Purkinje cell (primary cell): Measurements from ENCODE around the gene MDH1B. TPM values are rescaled to one million over a fixed set of nuclear protein-coding genes. Genes with fewer than 3 reads are reported as not detected.

Experiments used
- polyA plus RNA-seq: library from polyadenylated mRNA; unstranded; fragments of >200 nt; fragmentation: Nextera tagmentation; gene quantifications from 2 replicates; pipeline ENCODE4 v1.2.1, GENCODE V29; 2014

Gene MDH1B
- 11.8 TPM in 2 replicates for polyA plus RNA-seq

DNA sequence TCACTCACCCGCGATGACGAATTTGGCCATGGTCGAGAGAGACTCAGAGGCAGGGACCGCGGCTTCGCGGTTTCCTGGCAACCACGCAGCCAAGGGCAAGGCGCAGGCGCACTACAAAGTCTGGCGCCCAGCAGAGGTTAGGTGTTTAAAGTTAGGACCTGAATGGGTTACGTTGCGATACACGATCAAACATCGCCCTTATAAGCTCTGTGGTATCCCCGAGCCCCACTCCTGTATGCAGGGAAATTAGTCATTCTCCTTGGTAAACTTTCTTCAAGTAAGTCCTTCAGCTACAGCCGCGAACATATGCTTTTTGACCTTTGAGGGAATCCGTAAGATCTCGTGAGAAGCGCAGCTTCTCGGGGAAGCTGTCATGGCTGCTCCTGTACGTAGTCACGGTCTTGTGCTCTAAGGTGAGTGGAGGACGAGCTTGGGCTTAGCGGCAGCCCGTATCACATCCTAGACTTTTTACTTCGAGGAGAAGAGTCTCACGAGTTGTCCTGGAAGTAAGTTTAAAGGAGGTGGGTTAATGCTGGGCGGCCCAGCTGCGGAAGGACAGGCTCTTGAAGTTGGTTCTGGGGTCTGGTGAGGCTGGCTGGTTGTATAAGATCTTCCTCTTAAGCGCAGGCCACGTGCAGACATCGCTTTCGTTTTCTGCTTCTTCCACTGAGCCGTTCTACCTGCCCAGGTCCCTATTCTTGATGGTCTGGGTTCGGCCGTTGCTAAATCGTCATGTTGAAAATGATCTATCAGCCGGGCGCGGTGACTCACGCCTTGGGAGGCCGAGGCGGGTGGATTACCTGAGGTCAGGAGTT lies at the start of gene MDH1B, which contains the start of gene FASTKD2:
MDH1B (minus strand) TSS at position 87 of the 815 bp plus-strand sequence; CDS start at position 30, 57 bp downstream.
FASTKD2 (plus strand) TSS at position 365 of the 815 bp plus-strand sequence. CDS start 1,088 bp downstream, outside the sequence.

DNA sequence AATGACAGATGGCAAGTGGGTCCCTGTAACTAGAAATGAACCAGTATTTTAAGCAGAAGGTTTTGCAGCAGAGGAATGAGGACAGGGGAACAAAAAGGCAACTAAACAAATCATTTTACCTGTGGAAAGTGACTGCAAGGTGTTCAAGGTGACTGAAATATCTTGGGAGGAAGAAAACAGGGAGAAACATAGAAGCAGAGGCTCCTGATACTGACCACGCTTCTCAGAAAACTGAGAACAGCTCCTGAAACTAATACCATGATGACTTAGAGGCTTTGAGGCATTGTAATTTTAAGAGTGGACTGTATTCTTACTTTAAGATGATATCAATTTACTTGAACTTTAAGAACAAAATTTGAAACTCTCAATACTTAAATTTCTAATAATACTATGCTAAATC lies 46.8 kb downstream of the MDH1B start, which contains the start of gene DYTN:
DYTN (minus strand) TSS at position 101 of the 400 bp plus-strand sequence. CDS start 117 bp downstream, outside the sequence.

Other genes starting within 250 kb of the MDH1B start
- 7.1 and 7.4 TPM in 2 replicates for gene FAM237A, start 122.8 kb downstream of the MDH1B start, polyA plus RNA-seq
- not detected in 2 replicates for gene DYTN, start 46.9 kb downstream of the MDH1B start, polyA plus RNA-seq
- gene FASTKD2, start 278 bp upstream of the MDH1B start, polyA plus RNA-seq: 26.2 and 37.6 TPM in 2 replicates
- 0.20 TPM in 1 of 2 replicates, not detected in the other for gene CPO, start 174.2 kb upstream of the MDH1B start, polyA plus RNA-seq